Prostate gland (tissue), 2 donors: ENCODE measurements around the gene VAPB.

Source experiments
- CTCF ChIP-seq, 4 experiments: fragments of 200-600 bp in 2 of 4; fragments of 450-650 bp in 2 of 4; sonication (generic) in 2 of 4; IDR thresholded peaks; 1 replicate in 3 of 4; 2 replicates in 1 of 4; pipeline ENCODE4 v1.5.1; 2016 to 2019; ENCODE audit warnings: antibody characterized with exemption in 4 of 4, mild to moderate bottlenecking in 2 of 4, moderate library complexity in 2 of 4
- POLR2A ChIP-seq: fragments of 450-650 bp; IDR thresholded peaks from one replicate; pipeline ENCODE4 v1.6.1; 2016; ENCODE audit warnings: antibody characterized with exemption, mild to moderate bottlenecking

DNA sequence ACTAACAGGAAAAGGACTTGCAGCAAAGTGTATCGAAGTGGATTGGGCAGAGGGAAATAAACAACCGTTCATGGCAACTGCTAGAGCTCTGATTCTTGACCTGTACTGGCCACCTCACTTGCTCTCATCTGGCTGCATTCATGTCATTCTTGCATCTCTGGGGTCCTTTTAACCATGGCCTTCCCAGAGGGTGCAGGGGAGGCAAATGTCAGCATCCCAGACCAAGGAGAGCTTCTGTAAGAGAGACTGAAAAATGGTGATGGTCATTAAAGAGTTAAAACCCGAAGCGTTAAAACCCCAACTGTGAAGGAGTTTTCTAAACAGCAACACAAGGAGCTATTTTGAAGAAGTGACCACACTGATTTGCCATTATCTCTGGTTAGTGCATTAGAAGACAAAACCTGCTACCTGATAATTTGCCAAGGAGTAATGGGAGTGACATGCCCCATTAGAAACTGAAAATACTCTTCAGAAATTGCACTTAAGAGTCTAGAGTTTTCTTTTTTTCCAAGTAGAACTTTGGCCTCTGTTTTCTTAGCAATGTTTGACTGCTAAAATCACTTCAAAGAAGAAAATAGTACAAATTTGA, 63.7 kb downstream of the VAPB start:
- TF ChIP-seq POLR2A (no peak), CTCF (IDR thresholded peaks at IDR 0.05) (no peak)
